ENCODE data around the gene DUSP9. TPM values are rescaled to one million over a fixed set of nuclear protein-coding genes. Genes with fewer than 3 reads are reported as not detected.
A peak's percentile ranks its signal among the peaks of the same experiment; 100 is the strongest.

The DUSP9 gene
- total RNA-seq, 1 experiment from 2014 or later: not detected

DNA sequence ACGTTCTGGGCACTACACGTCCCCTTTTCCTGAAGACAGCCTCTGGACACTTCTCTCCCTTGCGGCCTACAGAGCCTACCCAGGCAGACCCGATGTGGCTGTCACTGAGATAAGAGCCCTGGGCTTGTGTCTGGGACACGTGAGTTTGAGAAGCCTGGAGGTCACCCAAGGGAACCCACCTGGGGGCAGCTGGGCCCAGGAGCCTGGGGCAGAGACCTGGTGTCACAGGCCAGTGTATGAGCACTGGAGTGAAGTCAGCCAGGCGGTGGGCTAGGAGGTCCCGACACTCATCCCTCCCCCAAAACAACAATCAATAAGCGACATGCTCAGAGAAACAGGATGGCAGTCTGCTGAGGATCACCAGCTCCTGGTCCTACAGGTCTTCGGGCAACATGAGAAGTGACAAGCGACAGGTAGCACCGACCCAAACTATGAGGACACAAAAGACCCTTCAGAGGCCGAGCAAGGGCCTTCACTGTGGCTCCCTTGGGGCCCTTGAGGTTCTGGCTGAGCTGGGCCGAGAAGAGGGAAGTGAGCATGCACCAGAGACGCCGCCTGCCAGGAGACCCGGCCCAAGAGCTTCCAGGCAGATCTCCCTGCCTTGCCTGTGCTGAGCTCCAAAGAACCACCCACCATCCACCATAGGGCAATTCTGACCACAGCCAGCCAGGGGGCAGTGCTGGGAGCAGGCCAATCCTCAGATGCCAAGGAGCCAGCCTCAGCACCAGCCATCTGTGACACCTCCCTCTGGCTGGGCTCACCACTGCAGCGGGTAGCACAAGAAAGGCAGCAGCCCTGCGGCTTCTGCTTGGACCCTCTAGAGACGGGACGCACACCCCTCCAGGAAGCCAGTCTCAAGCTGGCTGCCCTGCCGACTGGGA, 11.0 kb upstream of the DUSP9 start:
- DNase-seq (ENCODE audit: low read depth): peak; percentile 1

GRCh38 chrX:153636716-153637115, 10.3 kb upstream of the DUSP9 start:
- no peak for DNase-seq (ENCODE audit: low read depth)

DNA sequence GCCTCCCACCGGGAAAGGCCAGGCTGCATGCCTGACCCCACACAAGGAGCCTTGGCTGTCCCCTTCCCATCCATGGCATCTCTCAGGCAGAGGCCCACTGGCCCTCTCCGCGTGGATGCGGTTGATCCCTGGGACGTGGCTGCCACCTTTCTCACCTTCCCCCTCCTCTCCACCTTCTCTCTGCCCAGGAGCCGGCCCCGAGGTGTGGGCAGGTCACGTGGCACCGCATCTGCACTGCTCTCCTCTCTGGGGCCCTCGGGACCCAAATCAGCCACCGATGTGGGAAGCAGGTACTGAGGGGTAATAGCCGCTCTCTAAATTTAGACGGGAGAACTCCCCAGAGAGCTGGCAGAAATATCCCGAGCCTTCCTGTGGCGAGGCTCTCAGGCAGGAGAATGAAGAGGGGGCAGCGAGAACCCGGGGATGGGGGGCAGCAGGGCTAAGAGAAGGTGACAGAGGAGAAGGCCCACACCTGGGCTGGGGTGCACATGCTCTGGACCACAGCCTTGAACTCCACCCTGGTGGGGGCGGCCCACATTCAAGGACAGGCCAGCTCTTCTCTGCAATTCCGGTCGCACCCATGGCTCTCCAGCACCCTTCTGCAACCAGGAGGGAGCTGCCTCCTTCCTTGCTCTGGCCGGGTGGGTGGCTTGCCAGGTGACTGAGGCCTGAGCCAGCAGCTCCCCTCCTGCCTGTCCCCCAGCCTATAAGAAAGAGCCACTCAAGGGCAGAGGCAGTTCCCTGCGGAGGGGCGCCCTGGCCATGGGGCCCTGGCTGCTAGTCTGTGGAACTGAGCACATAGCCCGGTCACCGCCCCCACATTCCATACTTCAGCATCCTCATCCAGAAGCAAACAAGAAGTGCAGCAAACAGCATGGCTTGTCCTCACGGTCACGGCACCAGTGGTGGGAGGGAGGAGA, 9.6 kb upstream of the DUSP9 start:
- DNase-seq (ENCODE audit: low read depth): no peak

DNA sequence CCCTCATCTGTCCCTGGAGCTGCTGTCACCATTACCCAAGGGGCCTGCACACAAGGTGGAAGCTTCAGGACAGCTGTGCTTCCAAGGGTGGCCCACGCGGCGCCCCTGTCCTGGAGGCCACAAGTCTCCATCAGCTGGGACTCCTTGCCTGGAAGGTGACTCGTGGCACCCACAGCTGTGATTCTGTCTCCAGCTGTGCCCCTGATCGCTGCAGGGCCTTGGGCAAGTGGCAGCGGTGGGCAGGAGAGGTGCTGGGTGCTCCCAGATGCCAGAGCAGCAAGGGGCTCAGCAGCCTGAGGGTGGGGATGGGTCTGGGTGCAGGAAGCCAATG, 9.0 kb upstream of the DUSP9 start:
- no peak for DNase-seq (ENCODE audit: low read depth)

GRCh38 chrX:153638436-153639176, 8.4 kb upstream of the DUSP9 start:
- no peak for DNase-seq (ENCODE audit: low read depth)

- DNase-seq (ENCODE audit: low read depth): no peak
Measured at GRCh38 chrX:153639177-153640044, 7.6 kb upstream of the DUSP9 start.

DNA sequence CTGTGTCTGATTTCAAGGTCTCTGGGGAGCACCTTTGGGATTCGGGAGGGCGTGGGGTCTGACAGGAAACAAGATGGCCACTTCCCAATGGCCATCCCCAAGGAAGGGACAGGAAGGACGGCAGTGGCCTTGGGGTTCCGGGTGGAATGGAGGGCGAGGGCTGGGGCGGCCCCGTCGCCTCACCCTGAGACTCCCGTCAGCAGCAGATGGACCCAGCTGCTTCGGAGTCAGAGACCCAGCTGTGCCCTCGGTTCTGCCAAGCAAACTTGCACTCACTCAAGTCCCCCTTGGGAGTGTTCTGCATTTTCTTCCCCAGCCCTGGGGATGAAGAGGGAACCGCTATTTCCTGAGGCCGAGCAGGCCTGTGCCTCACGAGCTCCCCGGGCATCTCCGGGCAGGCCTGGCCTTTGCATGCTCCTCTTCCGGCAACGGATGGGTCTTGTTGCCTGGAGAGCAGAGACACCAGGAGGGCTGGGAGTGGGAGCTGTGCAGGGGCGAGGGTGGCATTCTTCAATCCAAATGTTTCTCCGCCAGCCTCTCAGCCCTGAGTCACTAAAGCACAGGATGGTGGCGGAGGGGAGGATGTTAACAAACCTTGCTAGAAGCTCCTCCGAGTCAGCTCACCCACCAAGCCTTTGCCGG, 6.8 kb upstream of the DUSP9 start:
- no peak for DNase-seq (ENCODE audit: low read depth)

GRCh38 chrX:153640736-153641575, 6.0 kb upstream of the DUSP9 start:
- DNase-seq (ENCODE audit: low read depth): no peak

- DNase-seq (ENCODE audit: low read depth): no peak
Measured at GRCh38 chrX:153641627-153642026, 5.4 kb upstream of the DUSP9 start.

DNA sequence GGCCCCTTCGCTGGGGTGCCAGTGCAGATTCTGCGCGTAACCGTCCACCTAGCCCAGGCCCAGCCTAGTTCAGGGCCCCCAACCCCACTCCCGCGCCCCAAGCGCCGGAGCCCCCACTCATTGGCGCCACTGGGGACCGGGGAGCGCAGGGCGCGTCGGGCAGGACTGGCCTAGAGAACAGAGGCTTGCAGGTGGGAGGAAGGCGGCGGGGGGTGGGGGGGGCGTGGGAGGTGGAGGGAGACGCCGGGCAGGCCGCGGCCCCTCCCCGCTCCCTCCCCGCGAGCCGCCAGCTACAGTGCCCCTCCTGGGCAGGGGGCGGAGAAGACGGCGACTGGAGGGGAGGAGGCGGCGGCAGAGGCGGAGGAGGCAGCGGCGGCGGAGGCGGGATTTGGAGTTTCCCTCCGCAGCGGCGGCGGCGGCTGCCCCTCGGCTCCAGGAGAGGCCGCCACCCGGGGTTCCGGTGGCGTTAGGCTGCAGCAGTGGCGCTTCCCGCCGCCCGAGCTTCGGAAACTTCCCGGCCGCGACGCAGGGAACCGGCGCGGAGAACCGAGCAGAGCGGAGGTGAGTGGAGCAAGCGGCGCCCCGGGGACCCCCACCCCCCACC, 4.8 kb upstream of the DUSP9 start:
- DNase-seq (ENCODE audit: low read depth): no peak

GRCh38 chrX:153642655-153643430, 4.2 kb upstream of the DUSP9 start:
- DNase-seq (ENCODE audit: low read depth): no peak

DNA sequence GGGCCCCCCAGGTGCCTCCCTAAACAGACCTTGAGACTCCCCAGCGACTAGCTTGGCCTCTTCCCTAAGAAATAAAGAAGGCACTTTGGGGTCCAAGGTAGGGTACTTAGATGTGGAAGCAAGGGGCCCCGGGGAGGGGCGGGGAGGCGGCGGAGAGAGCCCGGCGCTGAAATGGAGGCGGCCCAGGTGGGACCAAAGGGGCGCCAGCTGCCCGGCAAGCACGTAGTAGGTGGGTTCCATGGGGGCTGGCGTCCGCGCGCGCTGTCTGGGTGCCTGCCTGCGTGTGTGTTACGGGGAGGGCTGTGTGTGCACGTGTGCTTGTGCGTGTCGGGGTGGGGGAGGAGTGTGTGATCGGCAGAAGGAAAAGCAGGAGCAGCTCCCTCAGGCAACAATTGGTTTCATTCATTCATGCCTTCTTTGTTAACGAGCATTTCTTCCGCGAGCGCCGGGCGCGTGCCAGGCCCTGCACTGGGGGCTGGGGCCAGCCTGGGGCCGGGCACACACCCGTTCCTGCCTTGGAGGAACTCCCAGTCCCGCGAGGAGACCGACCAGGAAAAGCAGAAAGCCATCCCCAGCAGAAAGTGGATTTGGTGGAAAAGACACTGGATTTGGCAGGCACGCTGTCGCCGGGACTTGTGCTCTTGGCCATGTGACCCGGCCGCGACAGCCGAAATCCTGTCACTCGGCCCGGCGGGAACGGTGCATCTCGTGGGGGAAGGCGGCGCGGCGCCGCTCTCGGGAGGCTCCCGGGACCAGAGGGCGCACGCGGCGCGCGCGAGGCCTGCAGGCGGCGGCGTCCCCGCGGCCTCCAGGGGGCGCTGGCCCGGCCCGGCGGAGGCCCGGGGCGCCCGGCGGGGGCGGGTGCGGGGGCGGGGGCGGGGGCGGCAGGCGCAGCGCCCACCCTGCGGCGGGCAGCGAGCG, 3.3 kb upstream of the DUSP9 start:
- no peak for DNase-seq (ENCODE audit: low read depth)

DNA sequence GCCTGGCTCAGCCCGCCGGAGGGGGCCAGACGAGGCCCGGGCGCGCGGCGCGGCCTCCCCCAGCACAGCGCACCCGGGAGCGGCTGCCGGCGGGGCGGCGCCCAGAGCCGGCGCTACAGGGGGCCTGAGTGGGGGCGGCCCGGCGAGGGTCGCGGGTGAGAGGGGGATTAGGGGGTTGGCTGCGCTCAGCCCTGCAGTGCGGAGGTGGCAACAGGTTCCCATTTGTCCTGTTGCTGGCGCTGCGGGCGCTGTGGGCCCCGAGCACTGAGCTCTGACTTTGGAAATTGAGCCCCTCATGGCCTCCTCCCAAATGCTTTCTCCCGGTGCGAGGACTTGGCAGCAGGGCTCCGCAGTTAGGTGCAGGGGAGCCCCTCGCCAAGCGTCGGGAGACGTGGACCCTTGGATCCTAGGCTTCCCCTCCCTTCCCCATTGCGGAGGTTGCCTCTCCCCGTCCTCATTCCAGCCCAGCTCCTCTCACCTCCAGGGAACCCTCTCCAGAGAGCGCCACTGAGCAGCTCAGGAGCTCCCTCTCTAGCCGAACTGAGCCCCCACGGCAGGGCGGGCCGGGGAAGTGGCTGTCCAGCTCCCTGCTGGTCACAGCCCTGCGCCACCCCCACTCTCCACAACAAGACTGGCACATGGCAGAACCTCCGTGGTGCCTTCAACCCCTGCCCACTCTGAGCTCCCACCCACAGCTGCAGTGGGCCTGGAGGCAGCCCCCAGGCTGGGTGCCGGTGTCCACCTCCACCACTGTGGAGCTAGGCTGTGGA, 2.5 kb upstream of the DUSP9 start:
- no peak for DNase-seq (ENCODE audit: low read depth)

GRCh38 chrX:153645151-153645550, 1.9 kb upstream of the DUSP9 start:
- DNase-seq (ENCODE audit: low read depth): no peak

DNA sequence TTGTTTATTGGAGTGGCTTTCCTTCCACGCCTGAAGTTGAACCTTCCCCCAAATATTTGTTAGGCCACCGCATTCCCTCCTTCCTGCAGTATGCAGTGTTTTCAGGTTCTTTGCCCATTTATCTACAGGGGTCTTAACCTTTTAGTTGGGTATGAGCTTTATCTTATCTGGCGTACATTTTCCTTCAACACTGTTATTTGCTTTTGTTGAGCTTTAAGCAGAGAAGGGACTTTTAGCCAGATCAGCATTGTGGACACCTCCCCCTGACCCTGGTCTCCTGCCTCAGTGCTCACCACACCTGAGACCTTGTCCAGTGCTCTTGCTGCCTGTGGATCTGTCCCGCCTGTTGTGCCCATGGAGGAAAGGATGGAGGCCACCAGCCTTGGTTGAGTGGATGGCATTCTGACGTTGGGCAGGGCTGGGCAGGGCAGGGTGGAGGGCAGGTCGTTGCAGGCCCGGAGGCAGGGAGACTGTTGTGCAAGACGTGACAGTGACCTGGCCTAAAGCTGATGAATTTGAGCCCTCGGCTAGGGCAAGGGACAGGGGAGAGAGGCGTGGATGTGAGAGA, 998 bp upstream of the DUSP9 start:
- DNase-seq (ENCODE audit: low read depth): no peak

Data from RPMI7951 (cell line).